ENCODE measurements around the gene OPTC. TPM values are rescaled to one million over a fixed set of nuclear protein-coding genes. Genes with fewer than 3 reads are reported as not detected.

The OPTC gene
- polyA plus RNA-seq, 2 of the 4 experiments (the other 2 are of a cell fraction): not detected

- POLR2A ChIA-PET: no interaction called here
- DNase-seq (ENCODE audit: low read depth in 1 of 2, low spot score in 1 of 2): no peak
- no peak for ATAC-seq
- WGBS (ENCODE audit: missing lambda C conversion rate): 88% methylated on average over 4 of the region's 4 CpGs
- Histone ChIP-seq H3K9me3 (no peaks in the 10 kb centered on the region), H3K4me1 (peaks cover 31% of the 10 kb centered on the region), H3K27ac (no peak overlapping the region), H3K4me2 (no peak overlapping the region), H3K4me3 (no peak overlapping the region)
- FAIRE-seq: no peak
- CTCF ChIA-PET: interaction anchor here (1.0 to 2.2 kb wide), 3 partner anchors 9 to 21 kb away, joined by 3 to 6 read pairs (median 4); no protein-coding TSS in a partner anchor
- TF ChIP-seq ELK1 (IDR thresholded peaks at IDR 0.05; ENCODE audit: low read depth, low read length): no peak
- no peak for TF ChIP-seq USF2 (IDR thresholded peaks at IDR 0.05)
- TF ChIP-seq ZSCAN20 (CRISPR knock-in tag; IDR thresholded peaks at IDR 0.05): no peak
- no peak for TF ChIP-seq ZC3H11A (IDR thresholded peaks at IDR 0.05)
- no peak for TF ChIP-seq GATA3 (IDR thresholded peaks at IDR 0.05; ENCODE audit: borderline replicate concordance)
- TF ChIP-seq CHD4 (IDR thresholded peaks at IDR 0.05; ENCODE audit: borderline replicate concordance): no peak
- no peak for TF ChIP-seq RCOR1 (IDR thresholded peaks at IDR 0.05; ENCODE audit: low read depth, low read length)
Measured at GRCh38 chr1:203524824-203525223, 30.9 kb downstream of the OPTC start.

- ATAC-seq (no peak), DNase-seq (ENCODE audit: low read depth in 1 of 2, low spot score in 1 of 2) (no peak), FAIRE-seq (no peak)
- ChIA-PET CTCF (interaction anchor here (1.3 to 2.2 kb wide), 3 partner anchors 10 to 177 kb away, joined by 3 to 6 read pairs (median 4); no protein-coding TSS in a partner anchor), POLR2A (interaction anchor here (0.6 kb wide), 1 partner anchor 101 kb away, joined by 6 read pairs; the partner anchor contains the start of gene ATP2B4)
- Histone ChIP-seq H3K27ac (peak overlapping the region in 1 of 2 experiments; percentile 75; a peak in 2 of 6 replicates), H3K9me3 (no peaks in the 10 kb centered on the region), H3K4me1 (peaks cover 23% of the 10 kb centered on the region), H3K4me2 (no peak overlapping the region), H3K4me3 (no peak overlapping the region)
- TF ChIP-seq HMGXB4 (CRISPR knock-in tag; IDR thresholded peaks at IDR 0.05; ENCODE audit: borderline replicate concordance): no peak
- no peak for TF ChIP-seq BHLHE40 (IDR thresholded peaks at IDR 0.05; ENCODE audit: low read depth, low read length)
- no peak for TF ChIP-seq FOSL2 (IDR thresholded peaks at IDR 0.05)
- TF ChIP-seq FOSL2 (CRISPR knock-in tag; IDR thresholded peaks at IDR 0.05): no peak
- TF ChIP-seq HEYL (CRISPR knock-in tag; IDR thresholded peaks at IDR 0.05): no peak
- no peak for TF ChIP-seq NFE2L2 (conservative IDR thresholded peaks at IDR 0.05; ENCODE audit: low read length)
- no peak for TF ChIP-seq BCL3 (IDR thresholded peaks at IDR 0.05)
- TF ChIP-seq HOXB5 (CRISPR knock-in tag; IDR thresholded peaks at IDR 0.05): no peak
- no peak for TF ChIP-seq FOXS1 (CRISPR knock-in tag; IDR thresholded peaks at IDR 0.05)
- TF ChIP-seq POLR2AphosphoS2 (conservative IDR thresholded peaks at IDR 0.05; ENCODE audit: low read length): no peak
- TF ChIP-seq KDM5A (IDR thresholded peaks at IDR 0.05): no peak
- no peak for TF ChIP-seq FOSB (CRISPR knock-in tag; IDR thresholded peaks at IDR 0.05)
- no peak for TF ChIP-seq RAD21 (conservative IDR thresholded peaks at IDR 0.05 in 1 of 2, IDR thresholded peaks at IDR 0.05 in 1 of 2)
- 81% methylated on average over 3 of the region's 3 CpGs for WGBS (ENCODE audit: missing lambda C conversion rate)
Measured at GRCh38 chr1:203525685-203526084, 31.7 kb downstream of the OPTC start.

All from A549 (cell line).